ENCODE data around the gene MAP3K1.

MAP3K1 gene

DNA sequence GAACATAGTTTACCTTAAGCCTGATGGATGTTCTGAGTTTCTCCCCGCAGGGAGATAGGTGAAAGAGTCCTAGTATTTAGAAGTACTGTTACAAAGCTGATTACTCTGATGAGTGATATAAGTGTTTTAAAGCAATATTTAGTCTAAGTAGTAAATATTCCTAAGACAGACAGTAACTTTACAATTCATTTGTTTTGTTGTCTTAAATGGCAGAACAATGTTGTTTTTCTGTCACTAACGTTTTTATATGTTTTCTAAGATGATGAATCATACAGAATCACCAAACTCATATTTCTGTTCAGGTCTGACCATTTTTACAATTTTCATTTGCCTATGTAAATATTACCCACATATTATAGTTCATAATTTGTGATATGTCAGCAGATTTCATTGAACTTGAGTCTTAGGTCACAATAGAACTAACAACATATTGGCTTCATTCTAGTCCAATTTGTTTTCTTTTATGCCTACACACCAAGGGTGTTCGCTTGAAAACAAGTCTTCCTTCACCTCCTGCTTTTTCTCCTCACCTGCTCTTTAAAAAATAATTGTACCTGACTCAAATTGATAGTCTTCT is 30.6 kb downstream of the MAP3K1 start:
- DNase-seq (ENCODE audit: low read depth in 2 of 2) = no peak

DNA sequence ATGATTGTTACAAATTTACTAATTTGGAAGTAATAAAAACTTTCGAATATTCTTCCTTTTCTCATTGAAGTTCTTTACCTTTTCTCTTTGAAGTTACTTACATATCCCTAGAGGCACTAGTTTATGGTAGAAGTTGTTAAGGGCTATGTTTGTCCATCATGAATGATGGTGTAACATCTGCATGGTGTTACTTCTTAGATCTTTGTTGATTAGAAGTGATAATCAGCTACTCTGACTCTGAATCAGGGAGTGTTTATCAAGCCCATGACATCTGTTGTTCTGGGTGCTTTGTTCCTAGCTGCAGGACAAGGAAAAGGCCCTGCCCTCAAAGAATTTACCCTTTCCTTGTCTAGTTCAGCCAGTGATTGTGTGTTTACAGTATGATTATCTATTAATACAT is 32.9 kb downstream of the MAP3K1 start:
- no peak for DNase-seq (ENCODE audit: low read depth in 2 of 2)

DNA sequence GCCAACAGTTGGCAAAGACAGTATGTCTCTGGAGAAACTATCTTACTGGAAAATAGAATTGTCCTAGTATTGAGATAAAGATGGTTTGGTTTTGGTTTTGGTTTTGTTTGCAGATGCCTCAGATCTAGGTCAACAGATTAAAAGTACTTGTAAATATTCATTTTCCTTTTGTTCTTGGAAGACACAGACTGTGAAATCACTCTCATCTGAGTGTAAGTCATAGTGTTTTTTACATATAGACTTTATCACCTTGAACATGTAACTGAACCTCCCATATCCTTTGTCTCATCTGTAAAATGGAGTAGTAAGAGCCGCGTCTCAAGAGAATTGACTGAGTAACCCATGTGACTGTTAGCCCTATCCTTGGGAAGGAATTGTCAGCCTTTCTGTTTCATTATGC is 34.3 kb downstream of the MAP3K1 start:
- no peak for DNase-seq (ENCODE audit: low read depth in 2 of 2)

DNA sequence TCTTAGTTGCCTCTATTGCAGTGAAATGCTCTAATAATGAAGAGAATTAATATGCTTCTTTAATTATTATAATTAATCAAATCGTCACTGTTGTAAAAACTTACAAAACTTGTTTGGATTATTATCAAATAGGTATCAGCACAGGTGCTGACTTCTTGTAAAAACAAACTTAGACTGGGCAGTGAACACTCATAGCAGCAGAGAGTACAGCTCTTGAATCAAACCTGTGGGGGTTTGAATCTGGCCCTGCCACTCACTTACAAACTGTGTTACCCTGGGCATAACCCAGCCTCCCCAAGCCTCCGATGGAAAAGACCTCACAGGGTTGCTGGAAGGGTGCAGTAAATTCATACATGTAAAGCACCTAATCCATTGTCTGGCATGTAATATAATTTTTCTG is 35.1 kb downstream of the MAP3K1 start:
- DNase-seq (ENCODE audit: low read depth in 2 of 2) = no peak

DNA sequence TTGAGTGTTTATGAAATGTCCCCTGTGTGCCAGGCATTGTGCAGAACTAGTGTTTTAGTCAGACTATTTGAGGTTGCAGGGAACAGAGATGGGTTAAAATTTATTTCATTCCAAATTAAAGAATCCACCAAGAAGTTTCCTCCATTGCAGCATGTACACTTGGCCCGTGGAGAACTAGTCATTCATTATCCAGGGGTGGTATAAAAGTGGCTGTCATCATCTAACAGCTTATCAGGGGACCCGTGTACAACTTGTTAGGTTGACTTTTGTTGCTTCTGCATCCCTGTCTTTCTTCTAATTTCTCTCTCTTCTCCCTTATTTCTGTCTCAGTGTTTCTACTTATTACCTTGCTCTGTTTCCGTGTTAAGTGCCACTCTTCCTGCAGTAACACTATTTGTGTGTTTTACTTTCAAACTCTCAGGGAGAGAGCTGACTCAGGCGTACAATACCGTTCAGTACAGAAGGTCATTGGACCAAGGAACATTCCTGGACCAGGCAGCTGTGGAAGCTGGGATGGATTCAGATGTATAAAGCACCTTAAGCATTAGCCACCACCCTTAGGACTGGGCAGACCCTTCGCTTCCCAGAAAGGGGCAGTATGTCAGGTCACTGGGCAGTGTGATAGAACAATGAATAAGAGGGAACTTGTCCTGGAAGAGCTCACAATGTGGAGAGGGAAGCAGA is 36.1 kb downstream of the MAP3K1 start:
- DNase-seq (ENCODE audit: low read depth in 2 of 2) = no peak

DNA sequence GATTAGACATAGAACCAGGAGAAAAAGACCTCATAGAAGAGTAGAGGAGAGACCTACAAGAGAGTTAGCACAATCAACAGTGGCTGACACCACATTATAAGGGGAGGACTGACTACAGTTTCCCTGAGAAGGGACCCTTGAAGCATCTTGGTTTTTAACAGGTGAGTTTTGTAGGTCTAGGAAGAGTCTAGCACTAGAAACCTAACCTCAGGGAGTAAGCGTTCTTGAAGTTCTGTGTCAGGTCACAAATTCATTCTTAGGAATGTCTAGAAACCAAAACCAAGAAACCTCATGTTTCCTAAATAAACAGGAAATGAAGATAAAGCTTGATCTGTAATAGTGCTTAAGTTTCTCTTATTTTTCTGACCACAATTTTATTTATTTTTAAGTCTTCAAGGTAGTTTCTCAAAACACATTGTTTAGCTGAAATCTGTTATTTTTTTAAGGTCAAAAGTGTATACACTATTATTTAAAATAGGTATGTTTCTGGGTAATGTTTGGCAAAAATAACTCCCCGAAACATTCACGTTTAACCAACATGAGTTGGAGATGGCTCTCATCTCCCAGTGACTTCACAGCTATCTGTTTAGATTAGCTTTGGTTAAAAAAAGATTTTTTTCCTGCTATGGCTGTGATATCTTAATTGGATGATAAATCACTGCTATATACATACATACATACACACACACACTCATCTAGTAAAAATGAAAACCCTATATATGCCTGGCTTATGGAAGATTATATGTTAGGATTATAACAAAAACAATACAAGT is 37.1 kb downstream of the MAP3K1 start:
- DNase-seq (ENCODE audit: low read depth in 2 of 2) = no peak

DNA sequence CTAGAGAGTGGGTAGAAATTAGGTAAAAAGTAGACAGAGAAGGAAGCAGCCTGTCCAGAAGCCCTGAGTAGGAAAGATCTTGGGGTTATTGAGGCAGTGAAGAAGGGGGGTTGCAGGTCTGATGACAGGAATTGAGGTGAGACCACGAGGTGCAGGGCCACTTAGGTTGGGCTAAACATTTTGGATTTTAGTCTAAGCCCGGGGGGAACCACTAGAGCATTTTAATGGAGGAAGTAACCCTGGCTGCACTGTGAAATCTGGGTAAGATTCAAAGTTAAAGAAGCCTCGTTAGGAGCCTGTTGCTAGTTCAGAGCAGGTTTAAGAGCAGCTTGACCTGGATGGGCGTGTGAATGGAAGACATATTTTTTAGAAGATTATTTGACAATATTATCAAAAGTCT is 38.3 kb downstream of the MAP3K1 start:
- DNase-seq (ENCODE audit: low read depth in 2 of 2) = no peak

DNA sequence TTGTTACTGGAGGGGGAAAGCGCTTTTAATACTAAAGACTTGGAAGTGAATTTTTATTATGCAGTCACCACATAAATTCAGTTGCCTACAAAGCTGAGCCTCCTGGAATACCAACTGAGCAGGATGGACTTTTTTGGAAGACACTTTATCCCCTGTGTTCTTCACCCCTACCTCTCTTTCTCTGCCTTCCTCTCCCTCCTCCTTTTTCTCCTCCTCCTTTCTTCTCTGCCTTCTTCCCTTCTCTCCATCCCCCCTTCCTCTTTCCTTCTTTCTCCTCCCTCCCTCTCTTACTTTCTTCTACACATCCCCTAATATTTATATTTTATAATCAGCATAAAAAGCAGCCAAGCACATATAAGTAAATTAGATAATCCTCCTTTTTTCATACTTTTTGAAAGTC is 39.6 kb downstream of the MAP3K1 start:
- DNase-seq (ENCODE audit: low read depth in 2 of 2) = no peak

DNA sequence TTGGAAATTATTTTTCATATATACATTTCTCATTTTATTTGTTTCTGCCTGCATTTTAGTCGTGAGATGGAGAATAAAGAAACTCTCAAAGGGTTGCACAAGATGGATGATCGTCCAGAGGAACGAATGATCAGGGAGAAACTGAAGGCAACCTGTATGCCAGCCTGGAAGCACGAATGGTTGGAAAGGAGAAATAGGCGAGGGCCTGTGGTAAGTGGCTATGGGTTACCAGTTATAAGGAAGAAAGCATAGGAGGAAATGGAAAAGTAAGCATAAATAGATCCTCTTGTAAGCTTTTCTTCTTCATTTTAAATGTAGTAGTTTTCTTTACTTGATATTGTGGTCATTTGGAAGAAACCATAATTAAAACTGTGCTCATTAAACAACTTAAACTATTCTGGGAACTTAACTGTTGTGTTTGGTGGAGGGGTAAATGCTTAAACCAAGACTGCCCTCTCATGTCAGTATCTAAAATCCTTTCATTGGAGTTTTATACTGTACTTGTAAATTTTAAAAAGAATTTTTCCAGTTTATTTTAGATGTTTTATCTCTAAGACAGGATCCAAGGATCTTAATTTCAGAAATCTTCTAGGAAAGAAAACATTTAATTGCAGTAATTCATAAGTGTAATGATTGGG is 41.3 kb downstream of the MAP3K1 start:
- DNase-seq (ENCODE audit: low read depth in 2 of 2) = no peak

DNA sequence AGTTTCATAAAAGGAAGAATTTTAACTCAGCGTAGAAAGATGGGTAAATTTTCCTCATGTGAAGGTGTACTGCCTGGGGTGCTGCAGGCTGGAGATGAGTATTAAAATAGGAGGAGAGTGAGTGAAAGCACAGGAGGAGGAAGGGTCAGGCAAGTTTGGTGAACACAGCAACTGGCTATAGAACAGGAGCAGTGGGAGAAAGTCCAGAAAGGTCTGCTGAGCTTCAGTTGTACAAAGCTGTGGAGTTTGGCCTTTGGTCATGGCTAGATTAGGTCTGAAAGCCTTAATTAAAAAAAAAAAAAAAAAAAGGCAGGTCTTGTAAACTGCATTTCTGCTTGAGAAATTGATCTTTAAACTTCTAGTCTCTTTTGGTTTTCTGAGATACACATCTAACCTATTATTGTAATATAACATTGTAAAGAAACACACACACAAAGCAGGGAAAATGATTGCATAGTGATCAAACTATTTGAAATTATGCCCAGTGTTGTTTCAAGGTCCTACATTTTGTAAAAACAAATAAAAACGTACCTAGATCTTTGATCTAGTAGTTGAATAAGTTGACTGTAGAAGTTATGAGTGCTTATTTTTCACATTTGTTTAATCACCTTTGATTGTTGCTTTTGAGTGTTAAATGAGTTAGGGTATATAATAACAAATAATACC is 43.6 kb downstream of the MAP3K1 start:
- no peak for DNase-seq (ENCODE audit: low read depth in 2 of 2)

DNA sequence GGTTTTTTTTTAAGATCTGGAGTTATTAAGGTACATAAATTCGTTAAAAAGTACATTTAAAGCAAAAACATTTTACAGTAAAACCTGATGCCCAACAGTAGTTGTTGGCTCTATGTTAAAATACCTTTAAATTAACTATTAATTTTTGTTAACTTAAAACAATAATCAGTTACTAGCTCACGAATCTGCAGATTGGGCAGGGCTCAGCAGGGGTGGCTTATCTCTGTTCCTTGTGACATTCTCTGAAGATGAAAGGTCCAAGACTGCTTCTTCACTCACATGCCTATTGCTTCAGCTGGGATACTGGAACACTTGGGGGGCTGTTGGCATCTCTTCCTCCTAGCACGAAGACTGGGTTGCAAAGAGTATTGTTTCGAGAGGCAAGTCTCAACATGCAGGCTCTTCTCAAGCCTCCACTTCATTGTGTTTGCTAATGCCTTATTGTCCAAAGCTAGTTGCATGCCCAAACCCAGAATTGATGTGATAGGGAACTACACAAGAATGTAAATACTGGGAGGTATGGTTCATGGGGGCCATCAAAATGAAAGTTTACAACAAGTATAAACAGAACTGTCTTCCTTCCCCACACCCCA is 46.6 kb downstream of the MAP3K1 start:
- DNase-seq (ENCODE audit: low read depth in 2 of 2) = no peak

DNA sequence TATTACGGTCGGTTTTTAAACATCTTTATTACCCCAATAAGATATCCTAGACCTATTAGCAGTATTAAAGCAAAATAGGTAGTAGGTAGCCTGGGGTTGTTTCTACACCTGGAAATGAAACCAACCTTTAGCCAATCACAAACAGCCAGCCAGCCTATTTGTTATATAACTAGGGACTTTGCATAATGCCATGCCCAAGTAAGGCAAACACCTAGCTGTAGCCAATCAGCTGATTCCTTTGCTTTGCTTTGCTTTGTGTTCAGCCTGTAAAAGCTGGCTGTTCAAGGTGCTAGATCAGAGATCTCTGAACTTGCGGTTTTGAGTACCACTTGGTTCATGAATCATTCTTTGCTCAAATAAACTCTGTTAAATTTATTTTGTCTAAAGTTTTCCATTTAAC is 47.6 kb downstream of the MAP3K1 start:
- no peak for DNase-seq (ENCODE audit: low read depth in 2 of 2)

DNA sequence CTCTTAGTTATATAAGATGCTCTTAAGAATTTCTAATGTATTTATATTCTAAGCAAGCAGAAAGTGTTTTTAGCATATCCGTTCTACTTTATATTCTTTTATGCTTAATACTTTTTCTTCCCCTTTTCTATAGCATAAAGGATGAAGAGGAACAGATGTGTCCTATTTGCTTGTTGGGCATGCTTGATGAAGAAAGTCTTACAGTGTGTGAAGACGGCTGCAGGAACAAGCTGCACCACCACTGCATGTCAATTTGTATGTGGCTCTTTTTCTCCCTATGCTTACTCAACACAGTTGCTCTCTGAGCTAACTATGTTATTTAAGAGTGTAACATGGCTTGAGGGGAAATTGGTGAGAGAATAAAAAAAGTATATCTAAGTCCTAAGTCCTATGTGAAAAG is 56.4 kb downstream of the MAP3K1 start:
- DNase-seq (ENCODE audit: low read depth in 2 of 2) = no peak

DNA sequence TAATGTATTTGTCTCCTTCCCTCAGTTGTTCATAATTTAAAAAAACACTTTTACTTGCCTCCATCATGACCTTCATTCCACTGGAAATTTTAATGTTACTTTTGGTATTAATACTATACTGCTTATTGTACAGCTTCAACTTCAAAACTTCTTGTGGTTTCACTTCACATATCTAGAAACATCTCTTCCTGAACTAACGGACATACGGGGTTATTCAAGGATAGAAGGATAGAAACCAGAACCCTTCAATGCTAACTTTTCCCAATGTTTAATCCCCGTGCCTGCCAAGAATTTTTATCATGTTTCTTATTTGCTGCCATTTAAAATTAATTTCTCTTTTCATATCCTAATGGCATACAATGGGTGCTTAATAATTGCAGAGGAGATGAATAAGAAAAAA is 57.7 kb downstream of the MAP3K1 start:
- no peak for DNase-seq (ENCODE audit: low read depth in 2 of 2)

DNA sequence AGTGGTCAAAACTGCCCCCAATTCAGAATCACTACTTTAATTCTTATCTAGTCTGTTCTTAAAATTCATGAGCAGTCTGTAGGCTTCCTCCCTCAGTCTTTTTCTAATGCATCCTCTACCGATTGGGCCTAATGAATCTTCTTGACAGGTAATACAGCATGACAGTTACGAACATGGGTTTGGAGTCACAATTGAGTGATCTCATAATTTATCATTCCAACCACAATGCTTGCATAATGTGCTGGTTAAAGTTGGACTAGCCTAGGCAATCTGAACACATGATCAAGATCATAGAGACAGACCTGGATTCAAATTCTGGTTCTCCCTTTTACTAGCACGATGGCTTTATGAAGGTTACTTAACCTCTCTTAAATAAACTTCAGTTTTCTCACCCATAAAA is 61.0 kb downstream of the MAP3K1 start:
- DNase-seq (ENCODE audit: low read depth in 2 of 2) = no peak

DNA sequence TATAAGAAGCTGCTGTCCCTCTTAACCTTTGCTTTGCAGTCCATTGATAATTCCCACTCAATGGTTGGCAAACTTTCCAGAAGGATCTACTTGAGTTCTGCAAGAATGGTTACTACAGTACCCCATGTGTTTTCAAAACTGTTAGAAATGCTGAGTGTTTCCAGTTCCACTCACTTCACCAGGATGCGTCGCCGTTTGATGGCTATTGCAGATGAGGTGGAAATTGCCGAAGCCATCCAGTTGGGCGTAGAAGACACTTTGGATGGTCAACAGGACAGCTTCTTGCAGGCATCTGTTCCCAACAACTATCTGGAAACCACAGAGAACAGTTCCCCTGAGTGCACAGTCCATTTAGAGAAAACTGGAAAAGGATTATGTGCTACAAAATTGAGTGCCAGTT is 66.2 kb downstream of the MAP3K1 start:
- no peak for DNase-seq (ENCODE audit: low read depth in 2 of 2)

DNA sequence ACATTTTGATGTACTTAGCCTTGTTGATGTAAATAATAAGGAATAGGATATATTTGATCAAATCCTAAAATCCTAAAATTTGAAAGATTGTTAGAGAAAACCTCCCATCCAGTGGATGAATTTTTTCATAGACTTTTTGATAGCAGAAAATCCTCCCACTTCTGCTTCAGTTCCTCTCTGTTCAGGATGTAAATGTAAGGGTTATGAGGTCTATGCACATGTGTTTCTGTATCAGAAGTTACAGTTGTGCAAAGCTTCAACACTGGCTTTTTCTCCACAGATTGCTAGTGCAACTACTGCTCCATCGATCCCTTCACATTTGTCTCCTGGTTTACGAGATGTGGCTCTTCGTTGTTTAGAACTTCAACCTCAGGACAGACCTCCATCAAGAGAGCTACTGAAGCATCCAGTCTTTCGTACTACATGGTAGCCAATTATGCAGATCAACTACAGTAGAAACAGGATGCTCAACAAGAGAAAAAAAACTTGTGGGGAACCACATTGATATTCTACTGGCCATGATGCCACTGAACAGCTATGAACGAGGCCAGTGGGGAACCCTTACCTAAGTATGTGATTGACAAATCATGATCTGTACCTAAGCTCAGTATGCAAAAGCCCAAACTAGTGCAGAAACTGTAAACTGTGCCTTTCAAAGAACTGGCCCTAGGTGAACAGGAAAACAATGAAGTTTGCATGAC is 78.1 kb downstream of the MAP3K1 start:
- no peak for DNase-seq (ENCODE audit: low read depth in 2 of 2)

DNA sequence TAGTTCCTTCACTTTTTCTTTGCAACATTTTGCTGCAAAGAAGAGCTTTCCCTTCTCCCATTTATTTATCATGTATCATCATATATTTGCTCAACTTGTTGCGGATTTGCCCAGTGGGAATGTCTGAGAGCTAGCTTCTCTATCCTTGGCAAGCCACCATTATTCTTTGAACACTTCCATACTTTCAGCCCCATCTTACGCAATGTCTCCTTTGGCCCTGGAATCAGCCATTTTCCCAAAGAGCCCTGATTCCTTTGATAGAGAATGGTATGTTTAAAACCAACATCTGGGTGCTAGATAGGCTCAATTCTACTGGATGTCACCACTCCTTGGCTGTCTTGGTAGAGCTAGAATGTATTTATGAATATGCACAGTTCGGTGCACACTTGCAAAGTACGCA is 81.4 kb downstream of the MAP3K1 start:
- no peak for DNase-seq (ENCODE audit: low read depth in 2 of 2)

DNA sequence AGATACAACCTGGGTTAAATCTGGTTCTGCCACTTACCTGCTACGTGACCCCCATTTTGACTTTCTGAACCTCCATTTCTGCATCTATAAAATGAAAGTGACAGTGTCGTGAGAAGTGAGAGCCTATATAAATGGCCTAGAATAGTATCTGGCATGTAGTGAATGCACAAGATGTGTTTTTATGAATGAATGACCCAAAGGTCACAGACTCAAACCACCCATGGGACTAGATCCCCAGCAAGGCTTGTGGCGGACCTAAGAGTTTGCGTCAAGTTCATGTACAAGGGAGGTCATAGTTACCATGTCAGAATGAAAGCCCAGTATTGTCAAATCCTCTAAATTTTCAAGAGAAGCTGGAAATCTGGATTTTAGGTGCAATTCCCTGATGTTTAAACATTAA is 82.9 kb downstream of the MAP3K1 start:
- DNase-seq (ENCODE audit: low read depth in 2 of 2) = no peak

DNA sequence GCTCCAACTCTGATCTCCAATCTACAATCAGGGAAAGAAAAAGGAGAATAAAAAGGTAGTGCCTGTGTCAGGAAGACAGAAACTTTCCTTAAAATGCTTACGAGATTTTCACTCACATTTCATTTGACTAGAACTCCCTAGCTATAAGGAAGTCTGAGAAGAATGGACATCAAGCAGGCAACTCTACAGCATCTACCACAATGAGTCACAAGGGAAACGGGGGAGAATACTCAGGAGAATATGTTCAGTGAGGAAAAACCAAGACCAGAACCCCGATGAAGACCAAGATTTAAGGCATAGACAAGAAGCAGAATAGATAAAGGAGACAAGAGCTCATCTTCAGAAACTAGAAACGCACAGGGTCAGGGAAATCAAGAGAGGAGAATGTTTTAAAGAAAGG is 85.0 kb downstream of the MAP3K1 start:
- DNase-seq (ENCODE audit: low read depth in 2 of 2) = no peak

DNA sequence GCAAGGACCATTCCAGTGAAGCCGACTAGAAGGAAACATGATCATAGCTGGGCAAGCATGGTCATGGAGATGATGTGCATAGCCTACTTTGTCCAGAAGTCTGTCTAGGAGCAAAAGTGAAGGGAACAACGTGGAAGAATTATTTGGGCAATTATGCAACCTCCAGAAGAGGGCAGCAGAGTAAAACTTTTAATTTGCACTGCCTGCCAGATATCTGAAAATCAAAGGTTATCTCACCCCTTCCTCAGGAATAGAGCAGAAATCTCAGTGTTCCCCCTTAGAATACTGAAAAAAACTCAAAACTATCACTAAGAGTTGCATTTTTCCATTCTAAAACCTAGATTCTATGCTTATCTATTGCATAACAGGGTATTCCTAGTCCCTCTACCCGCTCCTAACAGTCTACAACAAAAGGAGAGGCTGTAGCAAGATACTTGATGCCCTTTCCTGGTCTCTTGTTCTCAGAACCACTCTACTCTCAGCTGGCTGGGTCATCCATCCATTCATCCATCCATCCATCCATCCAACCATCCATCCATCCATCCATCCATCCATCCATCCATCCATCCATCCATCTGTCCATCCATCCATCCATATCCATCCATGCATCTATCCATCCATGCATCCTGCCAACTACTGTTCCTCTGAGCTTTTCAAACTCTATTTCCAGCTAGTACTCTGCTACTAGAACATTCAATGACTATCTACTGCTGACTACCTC is 85.7 kb downstream of the MAP3K1 start:
- DNase-seq (ENCODE audit: low read depth in 2 of 2) = no peak

Measured in fibroblast of skin of left biceps (primary cell).